ENCODE results near the gene LMOD1.
"Not testable (repeated sequence)": the region's sequence is repeated elsewhere in the genome, so short reads cannot be mapped to it uniquely, and the experiment has no call there.

Gene LMOD1

DNA sequence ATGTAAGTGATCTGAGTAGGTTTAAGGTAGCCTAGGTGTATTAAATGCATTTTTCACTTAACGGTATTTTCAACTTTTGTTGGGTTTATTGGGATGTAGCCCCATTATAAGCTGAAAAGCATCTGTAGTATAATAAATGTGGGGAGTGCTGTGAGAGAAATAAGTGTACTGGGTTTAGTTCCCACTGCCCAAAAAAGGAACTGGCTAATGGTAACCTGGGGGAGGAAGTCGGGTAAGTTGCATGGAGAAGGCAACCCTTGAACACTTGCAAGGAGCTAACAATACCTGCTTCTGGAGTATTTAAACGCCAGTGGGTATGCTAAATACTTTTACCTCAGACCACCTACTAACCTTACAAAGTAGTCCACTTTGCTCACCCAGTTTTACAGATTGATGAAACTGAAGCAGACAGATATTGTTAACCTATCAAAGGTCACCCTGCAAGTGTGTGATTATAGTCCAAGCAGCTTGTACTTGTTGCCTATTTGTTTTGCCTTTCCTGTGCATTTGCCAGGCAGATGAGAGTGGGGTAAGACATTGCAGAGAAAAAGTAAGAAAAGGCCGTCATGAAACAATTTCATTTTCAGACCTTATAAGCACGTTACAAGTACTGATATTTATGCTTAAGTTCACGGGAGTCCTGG is 65.3 kb downstream of the LMOD1 start:
- H3K36me3 Mint-ChIP-seq (ENCODE audit: insufficient read depth): no peaks in the 10 kb centered on the region
- no peak for DNase-seq
- H3K4me1 Mint-ChIP-seq (ENCODE audit: low read depth in 2 of 2): peaks cover 0 to 2% of the 10 kb centered on the region in 2 donors
- no peaks in the 10 kb centered on the region for H3K9me3 Mint-ChIP-seq
- H3K27ac Mint-ChIP-seq: peak overlapping the region in 1 of 2 donors; percentile 7
- ATAC-seq (replicated peaks): no peak
- no peak overlapping the region for H3K4me3 Mint-ChIP-seq
- H3K27me3 Mint-ChIP-seq: no peaks in the 10 kb centered on the region

DNA sequence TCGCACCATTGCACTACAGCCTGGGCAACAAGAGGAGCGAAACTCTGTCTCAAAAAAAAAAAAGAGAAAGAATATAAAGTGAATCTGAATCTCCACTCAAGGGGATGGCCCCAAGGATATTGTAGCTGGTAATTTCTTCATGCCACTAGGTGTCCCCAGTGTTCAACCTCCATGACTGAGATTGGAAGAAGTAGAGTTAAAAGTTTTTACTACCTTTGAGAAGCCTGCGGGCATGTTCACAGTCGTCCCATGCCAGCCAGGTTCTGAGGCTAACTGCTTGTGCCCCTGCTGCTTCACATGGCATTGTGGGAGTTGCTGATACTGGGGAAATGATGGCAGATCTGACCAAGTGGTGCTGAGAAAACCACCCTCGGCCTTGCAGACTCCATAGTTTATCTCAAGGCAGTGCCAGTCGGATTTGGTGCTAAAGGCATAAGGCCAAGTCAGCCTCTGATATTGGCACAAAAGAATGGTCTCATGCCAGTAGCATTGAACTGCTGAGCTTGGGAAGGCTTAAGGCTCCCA is 68.4 kb downstream of the LMOD1 start:
- Mint-ChIP-seq H3K4me3 (no peak overlapping the region), H3K36me3 (ENCODE audit: insufficient read depth) (peaks cover 16% of the 10 kb centered on the region), H3K27me3 (no peaks in the 10 kb centered on the region), H3K9me3 (no peaks in the 10 kb centered on the region), H3K4me1 (ENCODE audit: low read depth in 2 of 2) (peaks cover 0 to 2% of the 10 kb centered on the region in 2 donors), H3K27ac (peak overlapping the region in 1 of 2 donors; percentile 67)
- ATAC-seq (replicated peaks) (peak; percentile 31), DNase-seq (no peak)

DNA sequence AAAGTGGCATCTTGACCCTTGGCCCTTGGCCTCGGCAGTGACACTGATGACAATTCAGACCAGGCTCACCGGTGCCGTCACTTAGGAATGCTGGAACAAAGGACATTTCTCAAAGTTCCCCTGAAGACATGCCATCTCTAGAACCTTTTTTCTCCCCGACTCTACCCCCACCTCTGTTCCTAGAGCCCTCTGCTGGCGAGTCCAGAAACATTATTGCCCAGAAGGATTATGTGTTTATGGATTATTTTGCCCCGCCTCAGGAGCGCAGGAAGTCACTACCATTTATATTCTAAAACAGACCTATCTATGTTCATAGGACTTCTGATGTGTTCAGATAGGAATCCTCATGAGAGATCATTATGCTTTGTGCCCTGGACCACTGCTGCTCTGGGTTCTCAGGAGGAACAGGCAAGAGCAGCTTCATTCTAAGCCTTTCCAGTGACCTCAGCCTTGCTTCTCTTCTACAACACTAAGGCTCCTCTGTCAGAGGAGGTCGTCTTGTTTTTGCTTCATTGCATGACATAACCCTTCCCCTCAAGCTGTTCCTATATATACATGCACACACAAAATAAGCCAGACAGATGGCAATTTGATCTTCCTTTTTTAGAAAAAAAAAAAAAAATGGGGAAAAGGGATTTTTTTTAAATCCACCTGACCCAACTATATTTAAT is 70.1 kb downstream of the LMOD1 start:
- DNase-seq (no peak), ATAC-seq (replicated peaks) (no peak)
- Mint-ChIP-seq H3K27me3 (no peaks in the 10 kb centered on the region), H3K27ac (no peak overlapping the region), H3K36me3 (ENCODE audit: insufficient read depth) (peaks cover 33% of the 10 kb centered on the region), H3K4me3 (no peak overlapping the region), H3K9me3 (no peaks in the 10 kb centered on the region), H3K4me1 (ENCODE audit: low read depth in 2 of 2) (peaks cover 0 to 2% of the 10 kb centered on the region in 2 donors)

DNA sequence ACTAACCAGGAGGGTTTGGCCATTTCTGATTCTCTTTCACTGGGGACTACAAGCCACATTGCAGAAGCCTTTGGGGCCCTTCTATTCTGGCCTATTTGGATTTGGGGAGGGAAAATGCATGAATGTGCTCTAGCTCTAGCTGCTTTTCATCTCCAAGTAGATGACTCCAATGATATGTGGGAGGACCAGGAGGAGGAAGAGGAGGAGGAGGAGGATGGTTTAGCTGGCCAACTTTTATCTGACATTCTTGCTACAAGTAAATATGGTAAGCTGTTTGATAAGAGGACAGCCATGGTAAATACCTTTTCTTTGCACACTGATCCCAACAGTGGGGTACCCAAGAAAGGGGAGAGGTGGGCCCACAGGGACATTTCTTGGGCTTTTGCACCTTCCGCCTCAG is 71.7 kb downstream of the LMOD1 start:
- Mint-ChIP-seq H3K9me3 (no peaks in the 10 kb centered on the region), H3K27me3 (no peaks in the 10 kb centered on the region), H3K4me1 (ENCODE audit: low read depth in 2 of 2) (peaks cover 0 to 2% of the 10 kb centered on the region in 2 donors), H3K27ac (peak overlapping the region in 1 of 2 donors; percentile 41), H3K4me3 (no peak overlapping the region), H3K36me3 (ENCODE audit: insufficient read depth) (peaks cover 47% of the 10 kb centered on the region)
- ATAC-seq (replicated peaks): no peak
- DNase-seq: no peak

DNA sequence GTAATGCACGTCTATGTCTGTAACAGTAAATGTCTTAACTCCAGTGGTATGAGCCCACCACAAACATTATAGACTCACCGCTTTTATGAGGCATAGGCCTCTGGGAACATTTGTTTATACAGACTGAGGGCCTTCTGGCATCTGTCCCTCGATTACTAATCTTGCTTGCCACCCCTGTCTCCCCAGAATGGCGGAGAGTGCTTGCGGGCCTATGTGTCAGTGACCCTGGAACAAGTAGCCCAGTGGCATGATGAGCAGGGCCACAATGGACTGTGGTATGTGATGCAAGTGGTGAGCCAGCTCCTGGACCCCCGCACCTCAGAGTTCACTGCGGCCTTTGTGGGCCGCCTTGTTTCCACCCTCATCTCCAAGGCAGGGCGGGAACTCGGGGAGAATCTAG is 76.0 kb downstream of the LMOD1 start:
- DNase-seq (no peak), ATAC-seq (replicated peaks) (no peak)
- Mint-ChIP-seq H3K36me3 (ENCODE audit: insufficient read depth) (peaks cover 77% of the 10 kb centered on the region), H3K27ac (no peak overlapping the region), H3K4me3 (no peak overlapping the region), H3K27me3 (no peaks in the 10 kb centered on the region), H3K4me1 (ENCODE audit: low read depth in 2 of 2) (no peaks in the 10 kb centered on the region), H3K9me3 (no peaks in the 10 kb centered on the region)

DNA sequence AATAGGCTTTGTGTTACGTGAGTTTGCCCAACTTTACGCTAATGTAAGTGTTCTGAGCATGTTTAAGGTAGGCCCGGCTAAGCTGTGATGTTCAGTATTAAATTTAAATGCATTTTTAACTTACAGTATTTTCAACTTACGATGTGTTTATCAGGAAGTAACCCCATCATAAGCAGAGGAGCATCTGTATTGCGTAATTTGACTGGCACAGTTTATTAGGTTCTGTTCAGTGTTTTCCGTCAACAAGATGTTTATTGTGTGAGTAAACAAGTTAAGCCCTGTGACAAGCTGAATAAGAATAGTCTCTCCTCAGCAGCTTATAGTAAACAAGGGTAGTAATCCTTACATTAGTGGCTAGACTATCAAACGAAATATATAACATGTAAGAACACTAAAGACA is 84.9 kb downstream of the LMOD1 start:
- no peaks in the 10 kb centered on the region for H3K4me1 Mint-ChIP-seq (ENCODE audit: low read depth in 2 of 2)
- no peak for DNase-seq
- H3K4me3 Mint-ChIP-seq: no peak overlapping the region
- H3K27me3 Mint-ChIP-seq: no peaks in the 10 kb centered on the region
- peaks cover 80% of the 10 kb centered on the region for H3K36me3 Mint-ChIP-seq (ENCODE audit: insufficient read depth)
- H3K27ac Mint-ChIP-seq: no peak overlapping the region
- no peaks in the 10 kb centered on the region for H3K9me3 Mint-ChIP-seq
- no peak for ATAC-seq (replicated peaks)

DNA sequence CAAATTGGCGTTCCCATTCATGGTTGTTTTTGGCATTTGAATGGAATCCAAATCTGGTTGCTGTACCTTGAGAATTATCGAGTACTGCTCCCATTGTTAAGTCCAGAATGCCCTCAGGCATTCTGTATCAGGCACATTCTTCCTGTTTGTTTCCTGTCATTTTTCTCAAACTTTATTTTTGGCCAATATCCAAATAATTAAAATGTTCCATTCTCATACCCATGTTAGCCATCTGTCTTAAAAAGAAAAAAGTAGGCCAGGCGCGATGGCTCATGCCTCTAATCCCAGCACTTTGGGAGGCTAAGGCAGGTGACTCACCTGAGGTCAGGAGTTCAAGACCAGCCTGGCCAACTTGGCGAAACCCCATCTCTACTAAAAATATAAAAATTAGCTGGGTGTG is 86.9 kb downstream of the LMOD1 start:
- Mint-ChIP-seq H3K4me3 (no peak overlapping the region), H3K4me1 (ENCODE audit: low read depth in 2 of 2) (no peaks in the 10 kb centered on the region), H3K27ac (no peak overlapping the region), H3K9me3 (no peaks in the 10 kb centered on the region), H3K27me3 (no peaks in the 10 kb centered on the region), H3K36me3 (ENCODE audit: insufficient read depth) (peaks cover 86% of the 10 kb centered on the region)
- no peak for ATAC-seq (replicated peaks)
- no peak for DNase-seq

DNA sequence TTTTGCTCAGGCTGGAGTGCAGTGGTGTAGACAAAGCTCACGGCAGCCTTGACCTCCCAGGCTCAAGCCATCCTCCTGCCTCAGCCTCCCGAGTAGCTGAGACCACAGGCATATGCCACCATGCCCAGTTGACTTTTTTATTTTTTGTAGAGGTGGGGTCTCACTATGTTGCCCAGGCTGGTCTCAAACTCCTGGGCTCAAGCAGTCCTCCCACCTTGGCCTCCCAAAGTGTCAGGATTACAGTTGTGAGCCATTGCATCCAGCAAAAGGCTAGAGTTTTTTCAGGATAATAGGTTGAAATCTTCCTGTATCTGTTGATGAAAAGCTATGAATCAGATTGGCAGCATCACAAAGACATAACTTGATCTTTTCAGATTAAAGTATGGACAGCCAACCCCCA is 89.6 kb downstream of the LMOD1 start:
- H3K4me3 Mint-ChIP-seq; H3K27me3 Mint-ChIP-seq; ATAC-seq (replicated peaks); DNase-seq; H3K9me3 Mint-ChIP-seq; H3K4me1 Mint-ChIP-seq (ENCODE audit: low read depth in 2 of 2): not testable (repeated sequence)
- Mint-ChIP-seq H3K36me3 (ENCODE audit: insufficient read depth) (peaks cover 92% of the 10 kb centered on the region), H3K27ac (peak overlapping the region in 1 of 2 donors; percentile 29)

DNA sequence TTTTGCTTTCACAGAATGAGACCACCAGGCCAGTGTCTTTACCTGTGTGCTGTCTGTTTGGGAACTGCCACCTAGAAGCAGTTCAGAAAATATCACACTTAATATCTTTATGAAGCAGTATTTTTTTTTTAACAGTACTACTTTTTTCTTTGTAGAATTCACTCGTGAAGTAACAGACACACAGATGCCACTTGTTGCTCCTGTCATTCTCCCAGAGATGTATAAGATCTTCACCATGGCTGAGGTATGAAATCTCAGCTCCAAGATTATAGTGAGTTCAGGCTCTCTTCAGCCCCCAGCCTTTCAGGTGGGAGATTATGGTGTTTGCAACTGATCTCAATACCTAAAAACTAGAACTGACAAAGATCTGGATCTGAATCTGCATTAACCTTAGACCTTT is 94.4 kb downstream of the LMOD1 start:
- DNase-seq (no peak), ATAC-seq (replicated peaks) (no peak)
- Mint-ChIP-seq H3K27me3 (no peaks in the 10 kb centered on the region), H3K4me1 (ENCODE audit: low read depth in 2 of 2) (peaks cover 2 to 4% of the 10 kb centered on the region in 2 donors), H3K4me3 (no peak overlapping the region), H3K9me3 (no peaks in the 10 kb centered on the region), H3K36me3 (ENCODE audit: insufficient read depth) (peaks cover 84% of the 10 kb centered on the region), H3K27ac (no peak overlapping the region)

DNA sequence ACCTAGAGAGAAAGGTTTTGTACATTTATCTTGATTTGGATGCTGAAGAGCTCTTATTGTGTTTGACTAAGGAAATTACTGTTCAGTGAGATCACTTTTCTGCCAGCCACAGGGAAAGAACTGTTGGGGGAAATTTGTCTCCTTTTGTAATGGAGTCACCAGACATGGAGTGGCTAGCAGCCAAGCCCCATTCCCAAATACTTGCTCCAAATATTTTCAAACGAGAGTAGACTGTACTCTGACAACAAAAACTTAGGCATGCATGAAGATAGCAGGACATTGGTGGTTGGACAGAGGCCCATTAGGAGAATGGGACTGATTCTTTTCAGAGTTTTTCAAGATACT is 96.3 kb downstream of the LMOD1 start:
- Mint-ChIP-seq H3K4me3 (no peak overlapping the region), H3K27ac (no peak overlapping the region), H3K36me3 (ENCODE audit: insufficient read depth) (peaks cover 64% of the 10 kb centered on the region), H3K9me3 (no peaks in the 10 kb centered on the region), H3K4me1 (ENCODE audit: low read depth in 2 of 2) (peaks cover 6 to 13% of the 10 kb centered on the region in 2 donors), H3K27me3 (no peaks in the 10 kb centered on the region)
- DNase-seq (no peak), ATAC-seq (replicated peaks) (no peak)

DNA sequence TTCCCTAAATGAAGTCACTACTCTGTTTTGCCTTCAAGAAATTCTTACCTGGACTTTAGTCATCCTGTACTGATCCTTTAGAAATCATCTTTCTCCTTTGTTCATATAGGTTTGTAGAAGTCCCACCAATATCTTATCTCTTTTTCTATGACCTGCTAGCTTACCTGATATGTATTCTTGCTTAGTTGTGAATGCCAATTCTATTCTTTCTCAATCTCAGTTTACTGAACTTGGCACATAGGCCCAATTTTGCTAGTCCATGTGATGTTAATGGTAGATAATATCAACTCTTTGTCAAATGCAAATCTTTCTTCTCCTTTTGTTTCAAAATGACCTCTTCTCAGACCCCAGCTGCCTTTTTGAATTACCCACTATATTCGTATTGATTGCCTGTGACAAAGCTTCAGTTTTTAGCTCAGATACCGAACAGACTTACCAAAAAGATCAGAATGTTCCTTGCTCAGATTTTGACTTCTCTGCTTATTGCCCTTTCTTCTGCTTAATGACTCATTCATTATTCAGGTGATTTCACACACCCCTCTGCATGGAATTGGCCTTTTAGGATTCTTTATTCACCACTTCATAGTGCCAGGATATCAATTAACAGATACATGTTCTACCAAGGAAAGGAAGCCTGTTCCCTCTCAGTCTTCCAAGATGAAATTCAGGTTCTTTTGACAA is 96.8 kb downstream of the LMOD1 start:
- Mint-ChIP-seq H3K4me1 (ENCODE audit: low read depth in 2 of 2) (peaks cover 6 to 14% of the 10 kb centered on the region in 2 donors), H3K4me3 (no peak overlapping the region), H3K36me3 (ENCODE audit: insufficient read depth) (peaks cover 59% of the 10 kb centered on the region), H3K27ac (no peak overlapping the region), H3K9me3 (no peaks in the 10 kb centered on the region), H3K27me3 (no peaks in the 10 kb centered on the region)
- DNase-seq (no peak), ATAC-seq (replicated peaks) (no peak)

DNA sequence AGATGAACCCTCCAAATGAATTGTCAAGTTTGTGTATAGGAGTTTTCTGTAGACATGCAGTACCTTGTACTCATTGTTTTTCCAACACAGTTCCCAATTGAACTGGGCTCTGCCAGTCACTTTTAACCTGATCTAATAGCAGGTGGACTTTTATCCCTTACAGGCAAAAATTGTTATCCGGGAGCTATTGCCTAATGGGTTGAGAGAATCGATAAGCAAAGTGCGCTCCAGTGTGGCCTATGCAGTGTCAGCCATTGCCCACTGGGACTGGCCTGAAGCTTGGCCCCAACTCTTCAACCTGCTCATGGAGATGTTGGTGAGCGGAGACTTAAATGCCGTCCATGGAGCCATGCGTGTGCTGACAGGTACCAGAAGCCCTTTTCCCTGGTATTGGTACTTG is 98.1 kb downstream of the LMOD1 start:
- ATAC-seq (replicated peaks) (no peak), DNase-seq (no peak)
- H3K4me1 Mint-ChIP-seq (ENCODE audit: low read depth in 2 of 2): peaks cover 6 to 20% of the 10 kb centered on the region in 2 donors
- peaks cover 48% of the 10 kb centered on the region for H3K36me3 Mint-ChIP-seq (ENCODE audit: insufficient read depth)
- no peak overlapping the region for H3K4me3 Mint-ChIP-seq
- peak overlapping the region in 1 of 2 donors; percentile 10 for H3K27ac Mint-ChIP-seq
- no peaks in the 10 kb centered on the region for H3K27me3 Mint-ChIP-seq
- H3K9me3 Mint-ChIP-seq: no peaks in the 10 kb centered on the region

DNA sequence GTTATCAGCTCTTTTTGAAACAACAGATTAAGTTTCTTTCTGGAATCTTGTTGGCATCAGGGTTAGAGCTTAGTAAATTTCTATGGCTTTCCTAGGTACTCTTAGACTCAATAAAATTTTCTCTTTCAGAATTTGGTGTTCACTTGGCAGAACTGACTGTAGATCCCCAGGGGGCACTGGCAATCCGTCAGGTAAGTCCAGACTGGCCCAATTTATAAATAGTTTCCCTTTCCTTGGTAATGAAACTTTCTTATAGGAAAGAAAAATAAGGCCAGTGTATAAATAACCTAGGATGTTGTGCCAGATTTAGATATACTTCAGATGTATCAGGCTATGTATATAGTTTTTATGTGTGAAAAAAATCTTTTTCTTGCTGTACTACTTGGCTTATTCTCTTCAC is 99.2 kb downstream of the LMOD1 start:
- Mint-ChIP-seq H3K36me3 (ENCODE audit: insufficient read depth) (peaks cover 37% of the 10 kb centered on the region), H3K27me3 (no peaks in the 10 kb centered on the region), H3K4me3 (no peak overlapping the region), H3K4me1 (ENCODE audit: low read depth in 2 of 2) (peaks cover 8 to 31% of the 10 kb centered on the region in 2 donors), H3K9me3 (no peaks in the 10 kb centered on the region), H3K27ac (peak overlapping the region; percentile 35 to 49)
- ATAC-seq (replicated peaks): no peak
- DNase-seq: no peak
